ENCODE data around the gene RYR3. TPM values are rescaled to one million over a fixed set of nuclear protein-coding genes. Genes with fewer than 3 reads are reported as not detected.

Gene RYR3
- total RNA-seq, 1 experiment from 2014 or later, result not detected

DNA sequence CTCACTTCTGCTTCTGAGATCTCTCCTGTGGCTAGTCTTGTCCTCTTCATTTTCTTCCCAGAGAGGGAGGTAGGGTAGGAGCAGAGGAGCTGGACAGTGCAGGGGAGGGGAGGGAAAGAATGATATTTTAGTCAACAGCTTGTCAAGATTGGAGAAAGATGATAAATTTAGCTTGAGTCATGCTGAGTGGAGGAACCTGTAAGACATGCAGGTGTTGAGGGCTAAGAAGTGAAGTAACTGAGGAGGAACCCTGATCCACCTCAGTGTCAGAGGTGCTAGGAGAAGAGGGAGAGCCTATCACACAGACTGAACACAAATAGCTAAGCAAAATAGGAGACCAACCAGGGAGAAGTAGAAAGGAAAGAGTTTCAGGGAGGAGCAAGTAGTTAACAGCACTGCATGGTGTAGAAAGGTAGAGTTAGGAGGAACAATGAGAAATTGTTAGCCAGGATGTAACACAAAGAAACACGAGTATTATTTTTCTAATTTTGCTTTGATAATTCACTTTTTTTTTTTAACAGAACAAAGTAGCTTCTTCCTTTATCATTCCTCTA lies 549.3 kb downstream of the RYR3 start:
- DNase-seq (ENCODE audit: low spot score), result no peak
- no TSS peak for BruUV-seq (replicated peaks)
- H3K27ac ChIP-seq (ENCODE audit: low read depth, low read length, poor library complexity, severe bottlenecking), result no peak overlapping the region
- ChIA-PET POLR2A (ENCODE audit: low non-redundant PET) (interaction anchor here (0.6 kb wide), 2 partner anchors 142 to 222 kb away, joined by 3 to 4 read pairs; no protein-coding TSS in a partner anchor), CTCF (no interaction called here)
- no peaks in the 10 kb centered on the region for H3K36me3 ChIP-seq (ENCODE audit: insufficient read depth, low read length, poor library complexity, severe bottlenecking)
- intact Hi-C loops (cut with micrococcal nuclease; ENCODE audit: unreplicated experiment), result no loop called here
- H3K27me3 ChIP-seq (replicated peaks; ENCODE audit: insufficient read depth, low read depth, low read length, poor library complexity), result no peaks in the 10 kb centered on the region
- TF ChIP-seq, protein P1, sequence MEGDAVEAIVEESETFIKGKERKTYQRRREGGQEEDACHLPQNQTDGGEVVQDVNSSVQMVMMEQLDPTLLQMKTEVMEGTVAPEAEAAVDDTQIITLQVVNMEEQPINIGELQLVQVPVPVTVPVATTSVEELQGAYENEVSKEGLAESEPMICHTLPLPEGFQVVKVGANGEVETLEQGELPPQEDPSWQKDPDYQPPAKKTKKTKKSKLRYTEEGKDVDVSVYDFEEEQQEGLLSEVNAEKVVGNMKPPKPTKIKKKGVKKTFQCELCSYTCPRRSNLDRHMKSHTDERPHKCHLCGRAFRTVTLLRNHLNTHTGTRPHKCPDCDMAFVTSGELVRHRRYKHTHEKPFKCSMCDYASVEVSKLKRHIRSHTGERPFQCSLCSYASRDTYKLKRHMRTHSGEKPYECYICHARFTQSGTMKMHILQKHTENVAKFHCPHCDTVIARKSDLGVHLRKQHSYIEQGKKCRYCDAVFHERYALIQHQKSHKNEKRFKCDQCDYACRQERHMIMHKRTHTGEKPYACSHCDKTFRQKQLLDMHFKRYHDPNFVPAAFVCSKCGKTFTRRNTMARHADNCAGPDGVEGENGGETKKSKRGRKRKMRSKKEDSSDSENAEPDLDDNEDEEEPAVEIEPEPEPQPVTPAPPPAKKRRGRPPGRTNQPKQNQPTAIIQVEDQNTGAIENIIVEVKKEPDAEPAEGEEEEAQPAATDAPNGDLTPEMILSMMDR (conservative IDR thresholded peaks at IDR 0.05; ENCODE audit: low read depth, low read length), result no peak
- TF ChIP-seq EZH2 (IDR thresholded peaks at IDR 0.05; ENCODE audit: borderline replicate concordance, low read depth, low read length, poor library complexity, severe bottlenecking), result no peak
- no peaks in the 10 kb centered on the region for H3K9me3 ChIP-seq (ENCODE audit: low read depth, low read length, poor library complexity, severe bottlenecking)
- no peak overlapping the region for H3K4me3 ChIP-seq (ENCODE audit: low read depth, low read length, poor library complexity, severe bottlenecking)
- no peaks in the 10 kb centered on the region for H3K4me1 ChIP-seq (ENCODE audit: insufficient read depth, low read length, poor library complexity, severe bottlenecking)

DNA sequence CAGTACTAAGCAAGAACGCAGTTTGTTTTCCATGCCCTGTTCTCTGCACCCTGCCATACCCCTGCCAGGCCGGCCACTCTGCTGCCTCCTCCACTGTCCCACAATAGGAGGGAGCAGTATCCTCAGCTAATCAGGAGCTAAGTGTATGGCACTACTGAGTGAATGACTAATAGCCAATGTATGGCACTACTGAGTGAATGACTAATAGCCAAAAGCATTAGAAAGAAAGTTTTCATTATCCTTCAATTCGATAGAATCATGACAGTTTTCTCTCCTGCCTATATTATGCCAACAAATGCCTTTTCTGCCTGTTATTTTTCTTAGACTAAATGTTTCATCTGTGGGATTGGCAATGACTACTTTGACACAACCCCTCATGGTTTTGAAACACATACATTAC lies 550.0 kb downstream of the RYR3 start:
- Histone ChIP-seq H3K27ac (ENCODE audit: low read depth, low read length, poor library complexity, severe bottlenecking) (no peak overlapping the region), H3K4me1 (ENCODE audit: insufficient read depth, low read length, poor library complexity, severe bottlenecking) (no peaks in the 10 kb centered on the region), H3K4me3 (ENCODE audit: low read depth, low read length, poor library complexity, severe bottlenecking) (no peak overlapping the region), H3K27me3 (replicated peaks; ENCODE audit: insufficient read depth, low read depth, low read length, poor library complexity) (no peaks in the 10 kb centered on the region), H3K36me3 (ENCODE audit: insufficient read depth, low read length, poor library complexity, severe bottlenecking) (no peaks in the 10 kb centered on the region), H3K9me3 (ENCODE audit: low read depth, low read length, poor library complexity, severe bottlenecking) (no peaks in the 10 kb centered on the region)
- no peak for DNase-seq (ENCODE audit: low spot score)
- no TSS peak for BruUV-seq (replicated peaks)
- TF ChIP-seq EZH2 (IDR thresholded peaks at IDR 0.05; ENCODE audit: borderline replicate concordance, low read depth, low read length, poor library complexity, severe bottlenecking), result no peak
- TF ChIP-seq, protein P1 (conservative IDR thresholded peaks at IDR 0.05; ENCODE audit: low read depth, low read length), result no peak
- ChIA-PET CTCF (no interaction called here), POLR2A (ENCODE audit: low non-redundant PET) (interaction anchor here (0.6 kb wide), 2 partner anchors 142 to 222 kb away, joined by 3 to 4 read pairs; no protein-coding TSS in a partner anchor)
- intact Hi-C loops (cut with micrococcal nuclease; ENCODE audit: unreplicated experiment), result no loop called here

DNA sequence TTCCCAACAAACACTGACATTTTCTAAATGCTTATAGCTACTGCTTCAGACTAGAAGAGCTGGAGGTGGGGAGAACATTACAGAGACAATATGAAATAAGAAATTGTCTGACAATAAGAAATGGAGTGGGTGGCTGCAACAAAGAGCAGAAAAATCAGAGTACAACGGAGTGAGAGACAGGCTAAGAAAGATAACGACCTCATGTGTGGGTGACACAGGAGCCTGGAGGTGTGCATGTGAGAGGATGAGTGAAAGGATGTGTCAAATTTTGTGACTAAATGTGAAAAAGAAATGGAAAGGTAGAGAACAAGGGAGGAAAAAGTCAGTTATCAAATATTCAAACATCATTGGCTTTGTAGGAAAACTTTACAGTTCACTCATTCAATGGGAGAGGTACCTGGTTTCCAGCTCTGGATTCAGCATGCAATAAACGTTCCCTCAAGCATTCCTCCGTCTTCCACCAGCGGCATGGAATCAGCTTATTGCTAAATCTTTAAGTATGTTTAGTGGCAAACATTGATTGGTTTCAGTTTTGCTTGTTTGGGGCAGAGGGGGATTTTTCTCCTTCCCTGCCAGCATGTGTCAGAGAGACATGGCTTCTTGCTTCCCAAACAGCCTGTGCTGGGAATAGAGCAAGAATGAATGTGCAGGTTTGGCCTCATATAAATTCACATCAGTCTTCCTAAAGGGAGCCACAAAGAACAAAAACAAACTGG lies 553.8 kb downstream of the RYR3 start:
- intact Hi-C loops (cut with micrococcal nuclease; ENCODE audit: unreplicated experiment), result no loop called here
- no peaks in the 10 kb centered on the region for H3K9me3 ChIP-seq (ENCODE audit: low read depth, low read length, poor library complexity, severe bottlenecking)
- TF ChIP-seq, protein P1 (conservative IDR thresholded peaks at IDR 0.05; ENCODE audit: low read depth, low read length), result no peak
- TF ChIP-seq EZH2 (IDR thresholded peaks at IDR 0.05; ENCODE audit: borderline replicate concordance, low read depth, low read length, poor library complexity, severe bottlenecking), result no peak
- no peaks in the 10 kb centered on the region for H3K27me3 ChIP-seq (replicated peaks; ENCODE audit: insufficient read depth, low read depth, low read length, poor library complexity)
- ChIA-PET CTCF (no interaction called here), POLR2A (ENCODE audit: low non-redundant PET) (no interaction called here)
- no peak overlapping the region for H3K4me3 ChIP-seq (ENCODE audit: low read depth, low read length, poor library complexity, severe bottlenecking)
- no peaks in the 10 kb centered on the region for H3K4me1 ChIP-seq (ENCODE audit: insufficient read depth, low read length, poor library complexity, severe bottlenecking)
- no peaks in the 10 kb centered on the region for H3K36me3 ChIP-seq (ENCODE audit: insufficient read depth, low read length, poor library complexity, severe bottlenecking)
- no peak overlapping the region for H3K27ac ChIP-seq (ENCODE audit: low read depth, low read length, poor library complexity, severe bottlenecking)
- no peak for DNase-seq (ENCODE audit: low spot score)
- no TSS peak for BruUV-seq (replicated peaks)

Data from A673 (cell line).